Spleen (tissue), 11 donors: Measurements from ENCODE around the gene KCTD1. TPM values are rescaled to one million over a fixed set of nuclear protein-coding genes. Genes with fewer than 3 reads are reported as not detected.

ENCODE experiments used
- DNase-seq: peaks from one replicate; pipeline ENCODE4 v3.0.0-alpha.2; 2020
- H3K27ac ChIP-seq, 8 donors: fragments of 200-600 bp; sonication (generic) in 7 of 8; 1 replicate in 4 of 8; 2 replicates in 4 of 8; pipeline versions ENCODE4 v1.5.0 to v1.8.0; 2016 to 2021; ENCODE audit warnings: inconsistent platforms in 4 of 8, mild to moderate bottlenecking in 4 of 8, moderate library complexity in 1 of 8
- H3K27me3 ChIP-seq, 7 donors: fragments of 200-600 bp; sonication (generic) in 6 of 7; replicated peaks in 1 of 7; 1 replicate in 4 of 7; 2 replicates in 3 of 7; pipeline versions ENCODE4 v1.5.0 to v1.8.0; 2016 to 2021; ENCODE audit warnings: inconsistent platforms in 3 of 7, mild to moderate bottlenecking in 1 of 7
- H3K36me3 ChIP-seq, 6 donors: fragments of 200-600 bp; sonication (generic) in 5 of 6; 1 replicate in 4 of 6; 2 replicates in 2 of 6; pipeline versions ENCODE4 v1.5.0 to v1.8.0; 2016 to 2021; ENCODE audit warnings: inconsistent platforms in 2 of 6
- H3K4me1 ChIP-seq, 6 donors: fragments of 200-600 bp; sonication (generic) in 5 of 6; 1 replicate in 3 of 6; 2 replicates in 3 of 6; pipeline versions ENCODE4 v1.5.0 to v1.8.0; 2016 to 2021; ENCODE audit warnings: inconsistent platforms in 3 of 6
- H3K4me3 ChIP-seq, 8 donors: fragments of 200-600 bp; sonication (generic) in 7 of 8; 1 replicate in 4 of 8; 2 replicates in 4 of 8; pipeline versions ENCODE4 v1.5.0 to v1.8.0; 2016 to 2021; ENCODE audit warnings: inconsistent platforms in 4 of 8, mild to moderate bottlenecking in 4 of 8, moderate library complexity in 2 of 8
- H3K9me3 ChIP-seq, 8 donors: fragments of 200-600 bp; sonication (generic) in 7 of 8; 1 replicate in 4 of 8; 2 replicates in 4 of 8; pipeline versions ENCODE4 v1.5.0 to v1.8.0; 2016 to 2021; ENCODE audit warnings: inconsistent platforms in 4 of 8
- CTCF ChIP-seq, 11 experiments: fragments of 200-600 bp in 7 of 11; fragments of 450-650 bp in 4 of 11; sonication (generic) in 4 of 11; IDR thresholded peaks in 8 of 11; conservative IDR thresholded peaks in 3 of 11; 1 replicate in 7 of 11; 2 replicates in 4 of 11; pipeline versions ENCODE4 v1.4.0 to v1.8.0; 2016 to 2021; ENCODE audit warnings: antibody characterized with exemption in 11 of 11, inconsistent platforms in 4 of 11, mild to moderate bottlenecking in 1 of 11
- POLR2A ChIP-seq, 3 donors: fragments of 450-650 bp; IDR thresholded peaks; one replicate each; pipeline ENCODE4 v1.5.1; 2017; ENCODE audit warnings: antibody characterized with exemption in 3 of 3, mild to moderate bottlenecking in 1 of 3
- POLR2AphosphoS5 ChIP-seq, 3 donors: sonication (generic); formaldehyde crosslinking; IDR thresholded peaks; one replicate each; pipeline ENCODE4 v1.5.1; 2017; ENCODE audit warnings: antibody characterized with exemption in 3 of 3
- WGBS, 5 donors: extraction: QIAGEN DNeasy Blood & Tissue Kit in 3 of 5; methylation state at CpG; one replicate each; pipeline versions ENCODE4 v1.1.5 to v1.1.7; 2013 to 2018; 5-methylcytosine and 5-hydroxymethylcytosine counted together
- intact Hi-C: fragments of 100-400 bp; cut with DNase I; formaldehyde crosslinking; loops from one replicate; pipeline ENCODE4 v1.15.0; 2023; ENCODE audit warnings: low total_unique reads
- polyA plus RNA-seq, 3 donors: library from polyadenylated mRNA; stranded (reverse); fragments of 200-250 nt; gene quantifications; one replicate each; pipeline ENCODE4 v1.2.1, GENCODE V29; 2013
- total RNA-seq, 7 donors: library from RNA; depleted of rRNA in 3 of 7; stranded (reverse); fragments of >200 nt in 3 of 7; fragmentation: NEBNext Ultra II Directional in 4 of 7; extraction: Animal tissue kit (Norgen Biotek cat#: 25700) in 4 of 7; gene quantifications; one replicate each; pipeline versions ENCODE4 v1.1.0 to v1.2.1, GENCODE V29; 2016 to 2021
- donor health status: healthy with polysubstance abuse.
- donor health status: DM: no; HTN: no; CAD: no; lungs with moderate emphysema.
- donor health status: DM: no; HTN: no; CAD: no.
- donor health status: Bipolar disorder and iron deficiency.
- donor health status: healthy.
- donor health status: DM: no; HTN: no; CAD: no.
- donor health status: DM: yes; HTN: yes; CAD: no.

The KCTD1 gene
- total and polyA plus RNA-seq, 10 donors = 1.6 to 11.8 (median 6.6) TPM

DNA sequence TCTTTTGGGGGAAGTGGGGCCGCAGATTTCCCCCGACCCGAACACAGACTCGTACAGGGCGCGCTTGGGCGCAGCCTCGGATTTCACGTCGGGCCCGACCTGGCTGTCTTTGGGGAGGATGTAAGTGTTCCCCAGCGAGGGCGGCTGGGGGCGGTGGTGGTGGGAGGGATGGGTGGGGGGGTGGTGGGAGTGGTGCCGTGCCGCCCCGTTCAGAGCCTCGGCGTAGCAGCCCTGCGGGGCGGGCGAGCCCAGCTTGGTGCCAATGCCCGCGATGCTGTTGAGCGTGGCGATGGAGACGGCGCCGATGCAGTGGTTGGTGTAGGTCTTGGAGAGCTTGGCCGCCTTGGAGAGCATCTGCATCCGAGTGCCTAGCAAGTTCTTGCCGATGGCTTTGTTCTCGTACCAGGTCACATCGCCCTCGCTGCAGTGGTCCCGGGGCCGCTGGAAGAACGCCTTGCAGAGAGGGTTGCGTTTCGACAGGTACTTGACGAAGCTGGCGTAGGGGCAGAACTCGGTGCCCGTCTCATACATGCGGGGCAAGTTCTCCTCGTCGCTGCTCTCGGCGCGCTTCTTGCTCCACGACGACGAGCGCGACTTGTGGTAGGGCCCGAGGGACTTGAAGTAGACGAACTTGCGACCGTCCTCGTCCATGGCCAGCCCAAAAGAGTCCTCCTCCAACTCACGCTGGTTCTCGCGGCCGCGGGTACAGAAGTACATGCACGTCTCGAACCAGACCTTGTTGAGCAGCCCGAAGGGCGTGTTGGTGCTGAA lies 1.3 kb downstream of the KCTD1 start:
- DNase-seq = peak; percentile 77
- no peak for TF ChIP-seq POLR2AphosphoS5 (IDR thresholded peaks at IDR 0.05)
- TF ChIP-seq POLR2A (IDR thresholded peaks at IDR 0.05) = no peak
- TF ChIP-seq CTCF (IDR thresholded peaks at IDR 0.05 in 8 of 11, conservative IDR thresholded peaks at IDR 0.05 in 3 of 11) = no peak
- H3K4me3 ChIP-seq = peak overlapping the region; percentile 47 to 90 (median 64)
- no peaks in the 10 kb centered on the region for H3K9me3 ChIP-seq
- no peak overlapping the region for H3K27ac ChIP-seq
- H3K4me1 ChIP-seq = peaks cover 17 to 83% (median 62%) of the 10 kb centered on the region in 6 donors
- intact Hi-C loops = no loop called here
- H3K27me3 ChIP-seq = peaks cover 6 to 53% (median 30%) of the 10 kb centered on the region in 7 donors
- H3K36me3 ChIP-seq = no peaks in the 10 kb centered on the region
- WGBS, 5 donors = 64 to 74% (median 71%) methylated on average over 39 to 69 of the region's 69 CpGs

GRCh38 chr18:26546170-26546874 lies 2.0 kb downstream of the KCTD1 start:
- 85 to 89% (median 87%) methylated on average over 16 of the region's 16 CpGs for WGBS, 5 donors

DNA sequence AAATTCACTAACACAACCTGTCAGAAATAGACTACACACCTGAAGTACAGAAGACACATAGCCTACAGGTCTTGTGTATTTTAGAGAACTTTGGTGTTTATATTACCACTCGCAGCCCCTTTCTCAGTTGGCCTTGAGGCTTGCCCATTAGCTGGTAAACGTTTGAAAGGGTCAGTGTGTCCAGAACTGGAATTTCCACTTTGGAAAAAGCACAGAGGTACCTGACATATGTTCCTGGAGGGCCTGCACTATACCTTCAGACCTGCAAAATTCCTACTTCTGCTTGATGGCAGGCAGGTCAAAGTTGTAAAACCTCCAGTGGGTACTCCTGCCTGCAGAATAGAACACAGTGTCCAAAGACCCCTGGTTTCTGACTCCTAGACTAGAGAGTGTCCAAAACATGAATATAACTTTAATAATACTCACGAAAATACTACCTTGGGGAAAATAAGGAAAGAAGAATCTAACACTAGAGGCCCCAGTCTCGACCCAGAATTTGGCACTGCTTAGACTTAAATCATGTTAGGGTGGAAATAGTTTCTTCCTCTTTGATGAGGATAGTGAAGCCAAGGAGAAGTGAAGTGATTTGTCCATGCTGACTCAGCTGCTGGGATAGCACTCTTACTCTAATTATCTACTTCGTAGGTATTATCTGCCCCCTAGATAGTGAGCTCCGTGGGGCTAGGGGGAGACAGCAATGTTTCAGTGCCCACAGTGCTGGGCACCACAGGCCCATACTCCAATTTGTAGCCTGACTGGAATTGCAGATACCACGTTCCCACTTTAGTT lies 2.8 kb downstream of the KCTD1 start:
- intact Hi-C loops = no loop called here
- Histone ChIP-seq H3K4me1 (peaks cover 10 to 71% (median 52%) of the 10 kb centered on the region in 6 donors), H3K27ac (no peak overlapping the region)

More at GRCh38 chr18:26546170-26546874, 2.0 kb downstream of the KCTD1 start:
- TF ChIP-seq POLR2AphosphoS5 (IDR thresholded peaks at IDR 0.05) (no peak), CTCF (IDR thresholded peaks at IDR 0.05 in 8 of 11, conservative IDR thresholded peaks at IDR 0.05 in 3 of 11) (no peak), POLR2A (IDR thresholded peaks at IDR 0.05) (no peak)
- intact Hi-C loops = no loop called here
- H3K27me3 ChIP-seq = peaks cover 6 to 46% (median 24%) of the 10 kb centered on the region in 7 donors
- H3K36me3 ChIP-seq = no peaks in the 10 kb centered on the region
- peak overlapping the region in 1 of 8 donors; percentile 90 for H3K4me3 ChIP-seq
- H3K9me3 ChIP-seq = no peaks in the 10 kb centered on the region
- no peak for DNase-seq
- peaks cover 17 to 79% (median 60%) of the 10 kb centered on the region in 6 donors for H3K4me1 ChIP-seq
- no peak overlapping the region for H3K27ac ChIP-seq

More for the DNA sequence above, 2.8 kb downstream of the KCTD1 start:
- TF ChIP-seq POLR2AphosphoS5 (IDR thresholded peaks at IDR 0.05) (no peak), CTCF (IDR thresholded peaks at IDR 0.05 in 8 of 11, conservative IDR thresholded peaks at IDR 0.05 in 3 of 11) (no peak)
- 58 to 78% (median 70%) methylated on average over 7 of the region's 7 CpGs for WGBS, 5 donors
- Histone ChIP-seq H3K27me3 (peaks cover 6 to 38% (median 16%) of the 10 kb centered on the region in 7 donors), H3K36me3 (no peaks in the 10 kb centered on the region), H3K9me3 (no peaks in the 10 kb centered on the region), H3K4me3 (peak overlapping the region in 1 of 8 donors; percentile 33)
- no peak for DNase-seq
